GM23338 (cell line): ENCODE measurements around the gene RPTOR. TPM values are rescaled to one million over a fixed set of nuclear protein-coding genes. Genes with fewer than 3 reads are reported as not detected.

ENCODE experiments used
- ATAC-seq: fragments of 200-7000 bp; cut with Tn5 transposase; 3 replicates; pipeline ENCODE4 v1.9.1; 2020
- DNase-seq: peaks from one replicate; pipeline ENCODE4 v3.0.0-alpha.2; 2015; ENCODE audit warnings: low spot score
- H2AFZ ChIP-seq: fragments of 200-600 bp; sonication (generic); 2 replicates; pipeline ENCODE4 v1.8.0; 2016; ENCODE audit warnings: antibody characterized with exemption, mild to moderate bottlenecking, moderate library complexity
- H3F3A ChIP-seq: fragments of 200-600 bp; sonication (generic); replicated peaks from 2 replicates; pipeline ENCODE4 v1.8.0; 2017; ENCODE audit warnings: antibody characterized with exemption, mixed run types, low read depth
- H3K27ac ChIP-seq: fragments of 200-600 bp; sonication (generic); 2 replicates; pipeline ENCODE4 v1.6.1; 2016; ENCODE audit warnings: low read depth
- H3K27me3 ChIP-seq: fragments of 200-600 bp; sonication (generic); 2 replicates; pipeline ENCODE4 v1.8.0; 2016; ENCODE audit warnings: mild to moderate bottlenecking, mixed run types, moderate library complexity; ENCODE audit not compliant: insufficient read depth
- H3K36me3 ChIP-seq: fragments of 200-600 bp; sonication (generic); 2 replicates; pipeline ENCODE4 v1.8.0; 2016; ENCODE audit warnings: mild to moderate bottlenecking; ENCODE audit not compliant: insufficient read depth
- H3K4me1 ChIP-seq: fragments of 200-600 bp; sonication (generic); 2 replicates; pipeline ENCODE4 v1.8.0; 2016; ENCODE audit warnings: mild to moderate bottlenecking, moderate library complexity; ENCODE audit not compliant: insufficient read depth
- H3K4me2 ChIP-seq: fragments of 200-600 bp; sonication (generic); 2 replicates; pipeline ENCODE4 v1.7.1; 2017; ENCODE audit warnings: mixed run types
- H3K4me3 ChIP-seq: fragments of 200-600 bp; sonication (generic); 2 replicates; pipeline ENCODE4 v1.6.1; 2016; ENCODE audit warnings: mixed run types
- H3K79me2 ChIP-seq: fragments of 200-600 bp; sonication (generic); replicated peaks from 2 replicates; pipeline ENCODE4 v1.8.0; 2017; ENCODE audit warnings: mild to moderate bottlenecking; ENCODE audit not compliant: insufficient read depth
- H3K9me2 ChIP-seq: fragments of 200-600 bp; sonication (generic); 2 replicates; pipeline ENCODE4 v1.8.0; 2017; ENCODE audit not compliant: insufficient read depth
- H4K20me1 ChIP-seq: fragments of 200-600 bp; sonication (generic); replicated peaks from 2 replicates; pipeline ENCODE4 v1.8.0; 2017; ENCODE audit warnings: mild to moderate bottlenecking; ENCODE audit not compliant: insufficient read depth
- H3K27ac Mint-ChIP-seq: 2 replicates; pipeline ENCODE4 v1.8.0; 2020; ENCODE audit warnings: inconsistent platforms, mild to moderate bottlenecking, moderate library complexity, mixed read lengths
- H3K27me3 Mint-ChIP-seq: 3 replicates; pipeline ENCODE4 v1.8.0; 2022; ENCODE audit warnings: low read depth, mild to moderate bottlenecking, moderate library complexity, mixed read lengths, inconsistent platforms; ENCODE audit not compliant: insufficient read depth, poor library complexity
- H3K36me3 Mint-ChIP-seq: 3 replicates; pipeline ENCODE4 v1.8.0; 2021; ENCODE audit warnings: low read depth, mild to moderate bottlenecking, inconsistent platforms, moderate library complexity, mixed read lengths
- H3K4me1 Mint-ChIP-seq: 3 replicates; pipeline ENCODE4 v1.8.0; 2020; ENCODE audit warnings: mild to moderate bottlenecking, inconsistent platforms, mixed read lengths
- H3K4me3 Mint-ChIP-seq: 3 replicates; pipeline ENCODE4 v1.8.0; 2021; ENCODE audit warnings: moderate library complexity, mild to moderate bottlenecking, inconsistent platforms, mixed read lengths
- H3K9me3 Mint-ChIP-seq: 3 replicates; pipeline ENCODE4 v1.8.0; 2020; ENCODE audit warnings: moderate library complexity, mild to moderate bottlenecking, inconsistent platforms, mixed read lengths
- CREB1 ChIP-seq: fragments of 250-450 bp; sonication (Bioruptor Pico); IDR thresholded peaks from 2 replicates; pipeline ENCODE4 v1.5.0; 2020; ENCODE audit warnings: low read depth, mild to moderate bottlenecking, moderate library complexity
- EZH2 ChIP-seq: fragments of 200-600 bp; sonication (generic); IDR thresholded peaks from one replicate; pipeline ENCODE4 v1.8.0; 2017; ENCODE audit warnings: antibody characterized with exemption, mild to moderate bottlenecking, low read depth; ENCODE audit not compliant: unreplicated experiment
- EZH2phosphoT487 ChIP-seq: fragments of 200-600 bp; sonication (generic); IDR thresholded peaks from one replicate; pipeline ENCODE4 v1.8.1; 2018; ENCODE audit warnings: antibody characterized with exemption; ENCODE audit not compliant: unreplicated experiment
- JUNB ChIP-seq: IDR thresholded peaks from one replicate; pipeline ENCODE4 v1.6.1; 2016; ENCODE audit warnings: antibody characterized with exemption; ENCODE audit not compliant: unreplicated experiment
- NANOG ChIP-seq: IDR thresholded peaks from 2 replicates; pipeline ENCODE4 v1.6.1; 2016; ENCODE audit warnings: antibody characterized with exemption, borderline replicate concordance
- POLR2AphosphoS5 ChIP-seq: IDR thresholded peaks from 2 replicates; pipeline ENCODE4 v1.6.1; 2016; ENCODE audit warnings: antibody characterized with exemption, low read depth
- REST ChIP-seq: IDR thresholded peaks from one replicate; pipeline ENCODE4 v1.6.1; 2018; ENCODE audit warnings: antibody characterized with exemption; ENCODE audit not compliant: unreplicated experiment
- STAT1 ChIP-seq: IDR thresholded peaks from one replicate; pipeline ENCODE4 v1.6.1; 2016; ENCODE audit warnings: antibody characterized with exemption; ENCODE audit not compliant: unreplicated experiment
- ZNF114 ChIP-seq: fragments of 250-450 bp; sonication (Bioruptor Pico); IDR thresholded peaks from 2 replicates; pipeline ENCODE4 v1.5.0; 2020; ENCODE audit warnings: mild to moderate bottlenecking, moderate library complexity
- ZNF331 ChIP-seq: fragments of 250-450 bp; sonication (Bioruptor Pico); IDR thresholded peaks from 2 replicates; pipeline ENCODE4 v1.5.0; 2020; ENCODE audit warnings: low read depth, mild to moderate bottlenecking, moderate library complexity
- polyA plus RNA-seq: library from polyadenylated mRNA; unstranded; fragments of >200 nt; fragmentation: Nextera tagmentation; extraction: Ambion mirVana; gene quantifications from 2 replicates; pipeline ENCODE4 v1.2.1, GENCODE V29; 2016
- total RNA-seq: library from RNA; depleted of rRNA; stranded (reverse); fragments of >200 nt; shearing (Covaris generic); gene quantifications from 2 replicates; pipeline ENCODE4 v1.2.3, GENCODE V29; 2014
- TF ChIP-seq, protein P1 (sequence below), 2 experiments: fragments of 200-600 bp in 1 of 2; sonication (generic) in 1 of 2; conservative IDR thresholded peaks; 2 replicates each; pipeline versions ENCODE4 v1.5.1 to v1.6.1; 2016 to 2017; ENCODE audit warnings: antibody characterized with exemption in 2 of 2, low read depth in 2 of 2, mild to moderate bottlenecking in 2 of 2, moderate library complexity in 1 of 2
- TF ChIP-seq, protein P2 (sequence below): IDR thresholded peaks from 2 replicates; pipeline ENCODE4 v1.6.1; 2016; ENCODE audit warnings: antibody characterized with exemption
- TF ChIP-seq, protein P3 (sequence below): fragments of 250-450 bp; sonication (Bioruptor Pico); IDR thresholded peaks from 2 replicates; pipeline ENCODE4 v1.5.0; 2020; ENCODE audit warnings: mild to moderate bottlenecking, moderate library complexity

Gene RPTOR
- total and polyA plus RNA-seq, 2 experiments from 2014 or later, result 9.5 to 38.0 TPM

- Mint-ChIP-seq H3K36me3 (peaks cover 16% of the 10 kb centered on the region), H3K27me3 (peaks cover 14% of the 10 kb centered on the region), H3K4me1 (peaks cover 22% of the 10 kb centered on the region), H3K4me3 (no peak overlapping the region), H3K27ac (peak overlapping the region; percentile 51; the same call in 1 of the 2 replicates), H3K9me3 (no peaks in the 10 kb centered on the region)
- Histone ChIP-seq H3K79me2 (no peaks in the 10 kb centered on the region), H3K4me3 (no peak overlapping the region), H3K36me3 (no peaks in the 10 kb centered on the region), H3K4me2 (no peak overlapping the region), H3F3A (0 out of 2 replicates have a peak, but pooled peaks cover 3% of the 10 kb centered on the region), H2AFZ (no peak overlapping the region), H3K4me1 (no peaks in the 10 kb centered on the region), H3K27ac (no peak overlapping the region), H3K9me2 (no peaks in the 10 kb centered on the region), H3K27me3 (no peaks in the 10 kb centered on the region), H4K20me1 (no peaks in the 10 kb centered on the region; the same call in 1 of the 2 replicates)
- TF ChIP-seq CREB1 (no peak), EZH2phosphoT487 (no peak), JUNB (no peak), POLR2AphosphoS5 (no peak), ZNF331 (CRISPR knock-in tag) (no peak), EZH2 (no peak), NANOG (no peak), ZNF114 (CRISPR knock-in tag) (no peak), REST (no peak), STAT1 (no peak)
- TF ChIP-seq, protein P1, sequence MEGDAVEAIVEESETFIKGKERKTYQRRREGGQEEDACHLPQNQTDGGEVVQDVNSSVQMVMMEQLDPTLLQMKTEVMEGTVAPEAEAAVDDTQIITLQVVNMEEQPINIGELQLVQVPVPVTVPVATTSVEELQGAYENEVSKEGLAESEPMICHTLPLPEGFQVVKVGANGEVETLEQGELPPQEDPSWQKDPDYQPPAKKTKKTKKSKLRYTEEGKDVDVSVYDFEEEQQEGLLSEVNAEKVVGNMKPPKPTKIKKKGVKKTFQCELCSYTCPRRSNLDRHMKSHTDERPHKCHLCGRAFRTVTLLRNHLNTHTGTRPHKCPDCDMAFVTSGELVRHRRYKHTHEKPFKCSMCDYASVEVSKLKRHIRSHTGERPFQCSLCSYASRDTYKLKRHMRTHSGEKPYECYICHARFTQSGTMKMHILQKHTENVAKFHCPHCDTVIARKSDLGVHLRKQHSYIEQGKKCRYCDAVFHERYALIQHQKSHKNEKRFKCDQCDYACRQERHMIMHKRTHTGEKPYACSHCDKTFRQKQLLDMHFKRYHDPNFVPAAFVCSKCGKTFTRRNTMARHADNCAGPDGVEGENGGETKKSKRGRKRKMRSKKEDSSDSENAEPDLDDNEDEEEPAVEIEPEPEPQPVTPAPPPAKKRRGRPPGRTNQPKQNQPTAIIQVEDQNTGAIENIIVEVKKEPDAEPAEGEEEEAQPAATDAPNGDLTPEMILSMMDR (conservative IDR thresholded peaks at IDR 0.05; ENCODE audit: low read depth in 2 of 2), result no peak
- TF ChIP-seq, protein P2, sequence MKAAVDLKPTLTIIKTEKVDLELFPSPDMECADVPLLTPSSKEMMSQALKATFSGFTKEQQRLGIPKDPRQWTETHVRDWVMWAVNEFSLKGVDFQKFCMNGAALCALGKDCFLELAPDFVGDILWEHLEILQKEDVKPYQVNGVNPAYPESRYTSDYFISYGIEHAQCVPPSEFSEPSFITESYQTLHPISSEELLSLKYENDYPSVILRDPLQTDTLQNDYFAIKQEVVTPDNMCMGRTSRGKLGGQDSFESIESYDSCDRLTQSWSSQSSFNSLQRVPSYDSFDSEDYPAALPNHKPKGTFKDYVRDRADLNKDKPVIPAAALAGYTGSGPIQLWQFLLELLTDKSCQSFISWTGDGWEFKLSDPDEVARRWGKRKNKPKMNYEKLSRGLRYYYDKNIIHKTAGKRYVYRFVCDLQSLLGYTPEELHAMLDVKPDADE, result no peak
- TF ChIP-seq, protein P3, sequence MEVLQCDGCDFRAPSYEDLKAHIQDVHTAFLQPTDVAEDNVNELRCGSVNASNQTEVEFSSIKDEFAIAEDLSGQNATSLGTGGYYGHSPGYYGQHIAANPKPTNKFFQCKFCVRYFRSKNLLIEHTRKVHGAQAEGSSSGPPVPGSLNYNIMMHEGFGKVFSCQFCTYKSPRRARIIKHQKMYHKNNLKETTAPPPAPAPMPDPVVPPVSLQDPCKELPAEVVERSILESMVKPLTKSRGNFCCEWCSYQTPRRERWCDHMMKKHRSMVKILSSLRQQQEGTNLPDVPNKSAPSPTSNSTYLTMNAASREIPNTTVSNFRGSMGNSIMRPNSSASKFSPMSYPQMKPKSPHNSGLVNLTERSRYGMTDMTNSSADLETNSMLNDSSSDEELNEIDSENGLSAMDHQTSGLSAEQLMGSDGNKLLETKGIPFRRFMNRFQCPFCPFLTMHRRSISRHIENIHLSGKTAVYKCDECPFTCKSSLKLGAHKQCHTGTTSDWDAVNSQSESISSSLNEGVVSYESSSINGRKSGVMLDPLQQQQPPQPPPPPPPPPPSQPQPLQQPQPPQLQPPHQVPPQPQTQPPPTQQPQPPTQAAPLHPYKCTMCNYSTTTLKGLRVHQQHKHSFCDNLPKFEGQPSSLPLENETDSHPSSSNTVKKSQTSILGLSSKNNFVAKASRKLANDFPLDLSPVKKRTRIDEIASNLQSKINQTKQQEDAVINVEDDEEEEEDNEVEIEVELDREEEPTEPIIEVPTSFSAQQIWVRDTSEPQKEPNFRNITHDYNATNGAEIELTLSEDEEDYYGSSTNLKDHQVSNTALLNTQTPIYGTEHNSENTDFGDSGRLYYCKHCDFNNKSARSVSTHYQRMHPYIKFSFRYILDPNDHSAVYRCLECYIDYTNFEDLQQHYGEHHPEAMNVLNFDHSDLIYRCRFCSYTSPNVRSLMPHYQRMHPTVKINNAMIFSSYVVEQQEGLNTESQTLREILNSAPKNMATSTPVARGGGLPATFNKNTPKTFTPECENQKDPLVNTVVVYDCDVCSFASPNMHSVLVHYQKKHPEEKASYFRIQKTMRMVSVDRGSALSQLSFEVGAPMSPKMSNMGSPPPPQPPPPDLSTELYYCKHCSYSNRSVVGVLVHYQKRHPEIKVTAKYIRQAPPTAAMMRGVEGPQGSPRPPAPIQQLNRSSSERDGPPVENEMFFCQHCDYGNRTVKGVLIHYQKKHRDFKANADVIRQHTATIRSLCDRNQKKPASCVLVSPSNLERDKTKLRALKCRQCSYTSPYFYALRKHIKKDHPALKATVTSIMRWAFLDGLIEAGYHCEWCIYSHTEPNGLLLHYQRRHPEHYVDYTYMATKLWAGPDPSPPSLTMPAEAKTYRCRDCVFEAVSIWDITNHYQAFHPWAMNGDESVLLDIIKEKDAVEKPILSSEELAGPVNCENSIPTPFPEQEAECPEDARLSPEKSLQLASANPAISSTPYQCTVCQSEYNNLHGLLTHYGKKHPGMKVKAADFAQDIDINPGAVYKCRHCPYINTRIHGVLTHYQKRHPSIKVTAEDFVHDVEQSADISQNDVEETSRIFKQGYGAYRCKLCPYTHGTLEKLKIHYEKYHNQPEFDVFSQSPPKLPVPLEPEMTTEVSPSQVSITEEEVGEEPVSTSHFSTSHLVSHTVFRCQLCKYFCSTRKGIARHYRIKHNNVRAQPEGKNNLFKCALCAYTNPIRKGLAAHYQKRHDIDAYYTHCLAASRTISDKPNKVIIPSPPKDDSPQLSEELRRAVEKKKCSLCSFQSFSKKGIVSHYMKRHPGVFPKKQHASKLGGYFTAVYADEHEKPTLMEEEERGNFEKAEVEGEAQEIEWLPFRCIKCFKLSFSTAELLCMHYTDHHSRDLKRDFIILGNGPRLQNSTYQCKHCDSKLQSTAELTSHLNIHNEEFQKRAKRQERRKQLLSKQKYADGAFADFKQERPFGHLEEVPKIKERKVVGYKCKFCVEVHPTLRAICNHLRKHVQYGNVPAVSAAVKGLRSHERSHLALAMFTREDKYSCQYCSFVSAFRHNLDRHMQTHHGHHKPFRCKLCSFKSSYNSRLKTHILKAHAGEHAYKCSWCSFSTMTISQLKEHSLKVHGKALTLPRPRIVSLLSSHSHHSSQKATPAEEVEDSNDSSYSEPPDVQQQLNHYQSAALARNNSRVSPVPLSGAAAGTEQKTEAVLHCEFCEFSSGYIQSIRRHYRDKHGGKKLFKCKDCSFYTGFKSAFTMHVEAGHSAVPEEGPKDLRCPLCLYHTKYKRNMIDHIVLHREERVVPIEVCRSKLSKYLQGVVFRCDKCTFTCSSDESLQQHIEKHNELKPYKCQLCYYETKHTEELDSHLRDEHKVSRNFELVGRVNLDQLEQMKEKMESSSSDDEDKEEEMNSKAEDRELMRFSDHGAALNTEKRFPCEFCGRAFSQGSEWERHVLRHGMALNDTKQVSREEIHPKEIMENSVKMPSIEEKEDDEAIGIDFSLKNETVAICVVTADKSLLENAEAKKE (CRISPR knock-in tag), result no peak
- ATAC-seq (no peak), DNase-seq (no peak)
These were observed 276.9 kb downstream of the RPTOR start for GRCh38 chr17:80821546-80821945.
